CD4-positive, alpha-beta T cell treated with Interleukin-21 for 1 hour (primary cell): ENCODE results near the gene ECI1.
A peak's percentile ranks its signal among the peaks of the same experiment; 100 is the strongest.
"Not testable (repeated sequence)": the region's sequence is repeated elsewhere in the genome, so short reads cannot be mapped to it uniquely, and the experiment has no call there.

Experiments
- DNase-seq: peaks from one replicate; pipeline ENCODE4 v3.0.0-alpha.2; 2020

ECI1 gene

DNA sequence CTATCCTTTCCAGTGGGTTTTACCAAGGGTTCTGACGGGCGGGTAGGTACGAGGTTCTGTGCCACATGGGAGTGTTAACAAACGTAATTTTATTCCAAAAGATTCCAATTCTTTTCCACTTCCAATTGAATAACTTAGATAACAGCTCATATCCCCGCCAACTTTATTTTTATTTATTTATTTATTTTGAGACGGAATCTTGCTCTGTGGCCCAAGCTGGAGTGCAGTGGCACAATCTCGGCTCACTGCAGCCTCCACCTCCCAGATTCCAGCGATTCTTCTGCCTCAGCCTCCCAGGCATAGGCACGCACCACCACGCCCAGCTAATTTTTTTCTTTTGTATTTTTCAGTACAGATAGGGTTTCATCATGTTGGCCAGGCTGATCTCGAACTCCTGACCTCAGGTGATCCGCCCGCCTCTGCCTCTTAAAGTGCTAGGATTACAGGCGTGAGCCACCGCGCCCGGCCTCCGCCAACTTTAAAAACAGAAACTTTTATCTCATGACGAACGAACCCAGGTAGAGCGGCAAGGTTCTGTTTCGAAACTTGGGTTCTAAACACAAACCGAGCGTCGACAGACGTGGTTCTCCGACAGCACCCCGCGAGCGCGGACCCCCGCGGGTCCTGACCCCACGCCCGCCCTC is 613 bp downstream of the ECI1 start:
- peak; percentile 54 for DNase-seq

DNA sequence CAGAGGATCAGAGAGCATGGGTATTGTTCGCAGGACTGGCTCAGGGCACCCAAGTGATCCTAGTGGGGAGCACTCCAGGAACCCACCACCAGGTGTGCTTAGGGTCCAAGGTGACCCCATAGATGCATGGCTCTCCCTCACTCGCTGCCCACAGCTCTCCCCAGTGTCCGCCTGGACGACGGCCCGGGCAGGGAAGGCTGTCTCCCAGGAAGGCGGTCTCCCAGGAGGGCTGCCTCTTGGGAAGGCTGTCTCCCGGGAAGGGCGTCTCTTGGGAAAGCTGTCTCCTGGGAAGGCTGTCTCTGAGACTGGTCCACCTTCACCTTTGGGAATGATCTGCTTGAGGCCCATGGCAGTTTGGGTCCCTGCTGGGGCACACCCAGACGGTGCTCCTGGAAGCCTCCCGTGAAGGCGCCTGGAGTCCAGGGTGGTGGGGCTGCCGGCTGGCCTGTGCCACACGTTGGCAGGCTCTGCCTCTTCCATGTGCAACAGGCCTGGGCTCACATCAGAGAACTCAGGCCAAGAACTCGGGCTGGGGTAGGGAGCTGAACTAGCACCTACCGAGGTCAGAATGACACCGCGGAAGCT is 5.0 kb downstream of the ECI1 start:
- no peak for DNase-seq

DNA sequence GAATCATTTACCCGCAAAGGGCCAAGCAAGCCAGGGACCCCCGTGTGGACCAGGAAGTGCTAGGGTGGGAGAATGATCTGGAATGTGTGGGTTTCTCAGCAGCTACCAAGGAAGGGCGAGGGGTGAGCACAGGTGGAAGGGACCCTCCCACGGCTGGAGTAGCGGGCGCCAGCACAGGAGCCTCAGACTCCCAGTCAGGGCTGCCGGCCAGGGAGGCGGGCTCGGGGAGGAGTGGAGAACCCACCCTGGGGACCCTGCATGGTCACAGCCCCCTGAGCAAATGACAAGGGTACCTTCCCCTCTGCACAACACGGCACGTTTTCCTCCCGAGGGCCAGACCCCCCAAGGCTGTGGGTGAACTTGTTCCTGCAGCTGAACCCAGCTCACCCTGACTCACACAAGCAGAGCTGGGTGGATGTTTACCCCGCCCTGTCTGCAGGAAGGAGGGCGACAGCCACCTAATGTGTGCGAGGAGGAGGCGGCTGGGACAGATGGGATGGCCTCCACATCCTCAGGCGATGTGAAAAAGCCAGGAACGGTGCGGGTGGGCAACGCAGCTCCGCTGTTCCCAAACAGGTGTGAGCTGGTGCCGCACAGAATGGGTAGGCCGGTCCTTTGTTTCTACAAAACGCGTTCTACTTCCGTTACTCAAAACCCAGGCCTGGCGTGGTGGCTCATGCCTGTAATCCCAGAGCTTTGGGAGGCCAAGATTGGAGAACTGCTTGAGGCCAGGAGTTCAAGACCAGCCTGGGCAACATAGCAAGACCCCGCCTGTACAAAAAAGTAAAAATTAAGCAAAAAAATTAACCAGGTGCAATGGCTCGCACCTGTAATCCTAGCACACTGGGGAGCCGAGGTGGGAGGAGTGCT is 6.2 kb downstream of the ECI1 start:
- DNase-seq = no peak

DNA sequence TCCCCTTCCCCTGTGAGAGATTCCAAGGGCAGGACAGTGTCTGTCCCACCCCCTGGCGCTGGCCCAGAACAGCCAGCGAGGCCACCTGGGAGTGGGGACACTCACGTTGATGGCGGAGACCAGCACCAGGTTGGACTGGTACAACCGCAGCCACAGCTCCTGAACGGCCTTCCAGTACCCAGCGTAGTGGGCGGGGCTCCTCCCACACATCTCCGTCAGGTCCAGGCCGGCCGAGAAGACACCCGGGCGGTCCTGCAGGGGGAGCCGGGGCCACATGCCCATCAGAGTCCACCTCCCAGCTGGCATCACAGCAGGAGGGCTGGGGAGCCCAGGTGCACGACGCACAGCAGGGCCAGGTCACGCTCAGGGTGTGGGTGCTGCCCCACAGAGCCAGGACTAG is 7.1 kb downstream of the ECI1 start:
- no peak for DNase-seq

DNA sequence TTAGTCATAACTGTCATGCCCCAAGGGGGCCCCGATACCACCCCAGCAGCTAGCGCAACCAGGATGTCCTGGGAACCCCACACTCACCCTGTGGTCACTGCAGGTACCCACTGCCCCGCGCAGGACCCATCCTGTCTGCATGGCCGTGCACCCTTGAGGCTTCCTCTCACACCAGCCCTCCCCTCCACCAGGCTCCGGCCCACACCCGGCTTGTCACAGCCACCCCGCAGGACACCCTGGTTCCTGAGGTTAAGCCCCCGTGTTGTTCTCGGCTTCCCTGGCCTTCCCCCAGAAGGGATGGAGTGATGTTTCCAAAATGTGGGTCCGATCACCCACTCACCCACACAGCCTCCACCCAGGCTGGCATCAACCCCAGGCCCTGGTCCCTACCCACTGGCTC is 7.6 kb downstream of the ECI1 start:
- DNase-seq = no peak

DNA sequence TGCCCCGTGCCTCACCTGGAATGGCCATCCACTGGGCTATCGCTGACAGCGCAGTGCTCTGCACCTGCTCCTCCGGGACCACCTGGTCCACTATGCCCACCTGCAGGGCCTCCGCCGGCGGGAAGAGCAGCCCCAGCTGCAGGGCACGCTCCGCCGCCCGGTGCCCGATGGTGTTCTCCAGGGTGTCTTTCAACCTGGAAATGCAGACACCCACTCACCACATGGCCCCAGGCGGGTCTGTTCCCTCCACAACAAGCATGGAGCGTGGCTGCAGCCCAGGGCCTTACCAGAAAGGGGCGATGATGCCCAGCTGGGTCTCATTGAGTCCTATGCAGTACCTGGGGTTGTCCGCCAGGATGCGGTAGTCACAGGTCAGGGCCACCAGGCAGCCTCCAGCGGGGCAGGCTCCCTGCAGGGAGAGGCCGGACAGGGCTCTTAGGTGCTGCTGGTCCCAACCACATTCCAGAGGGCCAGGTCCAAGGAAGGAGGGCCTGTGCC is 8.3 kb downstream of the ECI1 start:
- DNase-seq = no peak

DNA sequence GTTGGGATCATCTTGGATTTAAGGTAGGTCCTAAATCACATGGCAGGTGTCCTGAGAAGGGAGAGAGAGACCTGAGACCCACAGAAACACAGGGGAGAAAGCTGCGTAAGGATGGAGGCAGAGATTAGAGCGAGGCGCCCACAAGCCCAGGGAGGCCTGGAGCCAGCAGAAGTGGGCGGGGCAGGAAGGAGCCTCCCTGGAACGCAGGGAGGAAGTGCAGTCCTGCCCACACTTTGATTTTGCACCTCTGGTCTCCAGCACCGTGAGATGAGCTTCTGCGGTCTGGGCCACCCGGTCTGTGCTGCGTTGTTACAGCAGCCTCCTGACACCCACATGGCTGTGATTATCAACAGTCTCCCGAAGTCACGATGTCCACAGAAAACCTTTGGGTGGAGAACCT is 8.8 kb downstream of the ECI1 start:
- DNase-seq = no peak

DNA sequence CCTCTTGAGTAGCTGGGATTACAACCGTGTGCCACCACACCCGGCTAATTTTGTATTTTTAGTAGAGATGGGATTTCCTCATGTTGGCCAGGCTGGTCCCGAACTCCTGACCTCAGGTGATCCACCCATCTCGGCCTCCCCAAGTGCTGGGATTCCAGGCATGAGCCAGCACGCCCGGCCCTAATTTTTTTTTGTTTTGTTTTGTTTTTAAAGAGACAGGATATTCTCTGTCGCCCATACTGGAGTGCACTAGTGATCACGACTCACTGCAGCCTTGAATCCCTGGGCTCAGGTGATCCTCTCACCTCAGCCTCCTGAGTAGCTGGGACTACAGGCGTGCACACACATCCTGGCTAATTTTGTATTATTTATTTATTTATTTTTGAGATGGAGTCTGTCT is 11.1 kb downstream of the ECI1 start:
- DNase-seq = not testable (repeated sequence)

DNA sequence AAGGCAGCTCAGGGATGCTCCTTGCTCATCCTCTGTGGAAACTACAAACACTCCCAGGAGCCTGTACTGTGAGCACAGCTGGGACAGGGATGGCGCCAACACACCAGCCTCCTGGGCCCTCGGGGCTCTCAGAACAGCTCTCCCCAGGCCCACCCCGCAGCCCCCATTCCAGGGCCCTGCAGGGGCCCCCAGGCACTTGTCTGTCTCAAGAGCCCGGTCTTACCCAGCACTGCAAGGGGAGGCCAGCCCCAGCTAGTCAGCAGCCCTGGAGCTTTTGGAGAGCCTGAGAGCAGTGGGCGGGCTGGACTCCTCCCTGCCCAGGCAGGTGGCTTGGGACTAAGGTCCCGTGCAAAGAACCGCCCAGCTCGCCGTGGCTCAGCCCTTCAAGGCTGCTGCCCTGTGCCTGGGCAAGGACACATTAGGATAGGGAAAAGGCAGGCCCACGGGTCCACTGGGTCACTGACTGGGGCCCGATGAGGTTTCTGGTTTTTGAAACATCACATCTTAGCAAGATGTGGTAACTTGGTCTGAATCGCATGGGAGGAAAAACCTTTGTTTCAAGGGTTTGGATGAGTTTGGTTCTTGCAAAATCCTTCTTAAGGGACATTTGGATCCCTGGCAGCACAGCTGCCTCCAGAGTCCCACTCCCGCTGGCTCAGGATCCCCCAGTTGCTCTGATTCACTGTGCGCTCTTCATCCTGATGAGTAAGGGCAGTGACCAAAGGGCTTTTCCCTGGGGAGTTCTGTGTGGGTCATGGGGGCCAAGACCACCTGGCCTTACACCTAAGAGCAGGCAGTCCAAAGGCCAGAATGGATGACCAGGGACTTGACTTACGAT is 12.3 kb downstream of the ECI1 start:
- DNase-seq = no peak

DNA sequence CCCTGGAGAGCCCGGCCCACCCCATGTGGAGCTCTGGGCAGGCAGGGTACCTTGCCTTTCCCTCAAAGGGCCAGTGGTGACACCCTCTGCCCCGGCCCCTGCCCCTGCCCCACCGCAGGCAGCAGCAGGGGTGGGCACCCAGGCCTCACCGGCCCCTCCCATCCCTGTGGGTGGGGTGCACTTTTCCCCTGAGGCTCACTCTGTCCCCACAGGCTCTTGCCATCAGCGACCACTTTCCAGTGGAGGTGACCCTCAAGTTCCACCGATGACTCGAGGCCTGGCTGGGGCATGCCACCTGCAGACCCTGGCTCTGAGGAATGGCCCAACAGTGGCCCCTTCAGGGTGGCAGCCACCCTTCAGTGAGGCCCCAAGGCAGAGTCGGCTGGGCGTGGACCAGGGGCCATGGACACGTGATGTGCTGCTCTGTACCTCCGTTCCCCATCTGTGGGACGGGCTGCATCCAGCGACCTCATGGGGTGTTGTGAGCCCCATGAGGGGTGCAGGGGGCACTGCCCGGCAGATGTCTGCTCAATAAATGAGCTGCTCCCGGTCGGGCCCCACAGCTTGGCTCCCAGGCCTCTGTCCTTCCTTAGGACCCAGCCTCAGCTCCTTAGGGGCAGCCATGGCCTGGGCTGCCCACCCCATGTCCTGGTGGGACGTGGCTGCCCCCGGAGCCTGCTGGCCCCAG is 13.1 kb downstream of the ECI1 start:
- DNase-seq = no peak

DNA sequence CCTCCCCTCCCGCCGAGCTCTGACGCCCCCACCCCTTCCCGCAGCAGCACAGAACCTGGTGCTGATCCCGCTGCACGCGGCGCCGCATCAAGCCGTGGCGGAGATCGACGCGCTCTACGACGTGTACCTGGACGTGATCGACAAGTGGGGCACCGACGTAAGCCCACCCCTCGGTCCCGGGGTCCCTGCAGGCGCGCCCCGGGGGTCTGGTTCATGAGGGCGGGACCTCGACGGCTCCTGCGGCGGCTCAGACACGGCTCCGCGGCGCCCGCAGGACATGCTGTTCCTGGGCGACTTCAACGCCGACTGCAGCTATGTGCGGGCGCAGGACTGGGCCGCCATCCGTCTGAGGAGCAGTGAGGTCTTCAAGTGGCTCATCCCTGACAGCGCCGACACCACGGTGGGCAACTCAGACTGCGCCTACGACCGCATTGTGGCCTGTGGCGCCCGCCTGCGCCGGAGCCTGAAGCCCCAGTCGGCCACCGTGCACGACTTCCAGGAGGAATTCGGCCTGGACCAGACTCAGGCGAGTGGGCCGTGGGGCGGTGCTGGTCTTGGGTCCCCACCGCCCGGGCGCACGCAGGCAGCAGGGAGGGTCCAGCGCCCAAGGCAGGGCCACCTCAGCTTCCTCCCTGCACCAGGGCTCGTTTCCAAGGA is 13.8 kb downstream of the ECI1 start:
- DNase-seq = no peak

DNA sequence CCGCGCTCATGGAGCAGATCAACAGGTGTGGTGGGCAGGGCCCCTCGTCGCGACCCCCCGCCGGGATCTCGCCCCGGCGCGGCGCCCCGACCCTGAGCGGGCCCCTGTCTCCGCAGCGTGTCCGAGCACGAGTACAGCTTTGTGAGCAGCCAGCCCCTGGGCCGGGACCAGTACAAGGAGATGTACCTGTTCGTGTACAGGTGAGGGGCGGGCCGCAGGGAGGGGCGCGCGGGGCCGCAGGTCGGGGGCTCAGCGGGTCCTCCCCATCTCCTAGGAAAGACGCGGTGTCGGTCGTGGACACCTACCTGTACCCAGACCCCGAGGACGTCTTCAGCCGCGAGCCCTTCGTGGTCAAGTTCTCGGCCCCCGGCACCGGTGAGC is 14.3 kb downstream of the ECI1 start:
- no peak for DNase-seq

DNA sequence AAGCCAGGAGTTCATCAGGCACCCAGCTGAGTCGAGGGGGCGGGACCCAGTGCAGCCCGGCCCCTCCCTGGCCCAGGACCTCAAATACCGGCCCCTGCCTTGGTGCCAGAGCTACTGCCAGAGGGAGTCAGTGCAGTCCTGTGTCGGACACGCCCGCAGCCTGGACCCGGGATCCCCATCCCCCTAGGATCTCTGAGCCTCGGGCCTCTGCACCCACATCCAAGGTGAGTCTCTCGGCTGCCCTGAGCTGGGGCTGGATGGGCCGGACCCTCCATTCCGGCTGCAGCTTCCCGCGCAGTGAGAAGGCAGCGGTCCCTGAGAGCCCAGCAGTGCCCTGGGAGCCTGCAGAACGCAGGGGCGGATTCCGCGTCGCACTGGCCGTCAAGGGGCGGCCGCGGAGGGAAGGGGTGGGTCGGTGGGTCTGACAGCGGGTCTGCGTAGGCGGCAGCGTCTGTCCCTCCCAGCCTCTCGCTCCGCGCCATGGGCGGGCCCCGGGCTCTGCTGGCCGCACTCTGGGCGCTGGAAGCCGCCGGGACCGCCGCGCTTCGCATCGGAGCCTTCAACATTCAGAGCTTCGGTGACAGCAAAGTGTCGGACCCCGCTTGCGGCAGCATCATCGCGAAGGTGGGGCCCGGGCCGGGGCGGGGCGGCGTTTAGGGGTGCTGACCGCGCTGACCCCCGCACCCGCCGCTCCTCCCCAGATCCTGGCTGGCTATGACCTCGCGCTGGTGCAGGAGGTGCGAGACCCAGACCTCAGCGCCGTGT is 14.9 kb downstream of the ECI1 start, which contains the start of gene DNASE1L2:
Gene DNASE1L2, plus strand, starts transcription at position 108 of the 765 bp plus-strand sequence. Its CDS starts 373 bp downstream, at position 481.
- DNase-seq = no peak

DNA sequence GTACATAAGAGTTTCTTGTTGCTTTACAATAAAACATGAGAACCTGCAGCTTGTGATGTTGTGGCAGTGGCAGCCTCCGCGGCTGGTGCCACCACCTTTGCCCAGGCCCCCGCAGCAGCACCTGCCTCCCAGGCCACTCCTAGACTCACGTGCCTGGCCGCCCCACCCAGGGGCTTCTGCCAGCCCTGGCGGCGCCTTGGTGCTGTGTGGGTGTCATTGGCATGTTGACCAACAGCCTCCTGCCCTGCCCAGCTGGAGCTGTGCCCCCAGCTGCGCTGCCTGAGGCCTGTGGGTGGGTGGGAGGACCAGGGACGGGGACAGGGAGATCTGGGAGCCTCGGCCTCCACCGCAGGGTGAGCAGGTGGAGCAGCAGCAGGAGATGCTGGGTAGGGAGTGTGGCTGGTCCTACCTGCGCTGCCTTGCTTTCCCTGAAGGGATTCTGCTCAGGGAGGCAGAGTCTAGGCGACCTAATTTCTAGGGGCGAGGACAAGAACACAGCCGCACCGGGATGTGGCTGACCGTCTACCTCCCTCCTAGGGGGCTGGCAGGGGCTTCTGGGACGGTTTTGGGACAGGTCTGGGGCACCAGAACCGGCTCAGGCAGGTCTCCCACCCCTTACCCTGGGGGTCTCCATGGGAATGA is 15.6 kb downstream of the ECI1 start:
- DNase-seq = no peak

DNA sequence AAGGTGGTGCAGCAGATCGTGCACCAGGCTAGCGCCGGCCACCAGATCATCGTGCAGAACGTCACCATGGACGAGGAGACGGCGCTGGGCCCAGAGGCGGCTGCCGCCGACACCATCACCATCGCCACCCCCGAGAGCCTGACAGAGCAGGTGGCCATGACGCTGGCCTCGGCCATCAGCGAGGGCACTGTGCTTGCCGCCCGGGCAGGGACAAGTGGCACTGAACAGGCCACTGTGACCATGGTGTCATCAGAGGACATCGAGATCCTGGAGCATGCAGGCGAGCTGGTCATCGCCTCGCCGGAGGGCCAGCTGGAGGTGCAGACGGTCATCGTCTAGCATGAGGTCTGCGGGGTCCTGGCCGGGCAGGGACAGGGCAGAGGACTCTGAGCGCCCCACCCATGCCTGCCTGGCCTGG is 16.1 kb downstream of the ECI1 start:
- DNase-seq = no peak

DNA sequence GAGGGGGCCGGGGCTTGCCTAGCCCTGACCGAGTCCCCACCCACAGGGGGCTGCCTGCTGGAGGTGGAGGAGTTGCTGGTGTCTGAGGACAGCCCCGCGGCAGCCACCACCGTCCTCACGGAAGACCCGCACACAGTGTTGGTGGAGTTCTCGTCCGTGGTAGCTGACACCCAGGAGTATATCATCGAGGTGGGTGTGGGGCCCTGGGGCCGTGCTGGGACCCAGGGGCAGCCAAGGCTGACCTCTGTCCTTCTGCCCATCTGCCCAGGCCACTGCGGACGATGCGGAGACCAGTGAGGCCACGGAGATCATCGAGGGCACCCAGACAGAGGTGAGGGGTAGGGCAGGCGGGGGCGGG is 16.6 kb downstream of the ECI1 start:
- no peak for DNase-seq

DNA sequence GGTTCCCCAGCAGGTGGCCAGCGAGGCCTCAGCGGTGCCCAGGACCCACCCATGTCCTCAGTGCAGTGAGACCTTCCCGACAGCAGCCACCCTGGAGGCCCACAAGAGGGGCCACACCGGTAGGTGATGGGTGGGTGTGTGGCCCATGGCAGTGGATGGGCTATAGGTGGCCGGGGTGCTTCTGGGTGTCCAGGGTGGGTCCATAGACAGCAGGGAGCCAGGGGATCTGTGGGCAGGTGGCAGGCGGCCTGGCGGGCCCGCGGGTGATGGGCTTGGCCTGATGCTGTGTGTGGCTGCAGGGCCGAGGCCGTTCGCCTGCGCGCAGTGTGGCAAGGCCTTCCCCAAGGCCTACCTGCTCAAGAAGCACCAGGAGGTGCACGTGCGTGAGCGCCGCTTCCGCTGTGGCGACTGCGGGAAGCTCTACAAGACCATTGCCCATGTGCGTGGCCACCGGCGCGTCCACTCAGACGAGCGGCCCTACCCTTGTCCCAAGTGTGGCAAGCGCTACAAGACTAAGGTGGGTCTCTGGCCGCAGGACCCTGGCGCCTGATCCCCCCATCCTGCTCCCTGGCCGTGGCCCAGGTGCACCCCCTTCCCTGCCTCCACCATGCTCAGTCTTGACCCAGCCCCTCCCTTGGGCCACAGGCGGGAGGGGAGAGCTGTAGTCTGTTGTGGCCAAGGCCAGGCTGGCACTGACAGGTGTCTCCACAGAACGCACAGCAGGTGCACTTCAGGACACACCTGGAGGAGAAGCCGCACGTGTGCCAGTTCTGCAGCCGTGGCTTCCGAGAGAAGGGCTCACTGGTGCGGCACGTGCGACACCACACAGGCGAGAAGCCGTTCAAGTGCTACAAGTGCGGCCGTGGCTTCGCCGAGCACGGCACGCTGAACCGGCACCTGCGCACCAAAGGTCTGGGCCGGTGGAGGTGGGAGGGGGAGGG is 17.2 kb downstream of the ECI1 start:
- DNase-seq = no peak

DNA sequence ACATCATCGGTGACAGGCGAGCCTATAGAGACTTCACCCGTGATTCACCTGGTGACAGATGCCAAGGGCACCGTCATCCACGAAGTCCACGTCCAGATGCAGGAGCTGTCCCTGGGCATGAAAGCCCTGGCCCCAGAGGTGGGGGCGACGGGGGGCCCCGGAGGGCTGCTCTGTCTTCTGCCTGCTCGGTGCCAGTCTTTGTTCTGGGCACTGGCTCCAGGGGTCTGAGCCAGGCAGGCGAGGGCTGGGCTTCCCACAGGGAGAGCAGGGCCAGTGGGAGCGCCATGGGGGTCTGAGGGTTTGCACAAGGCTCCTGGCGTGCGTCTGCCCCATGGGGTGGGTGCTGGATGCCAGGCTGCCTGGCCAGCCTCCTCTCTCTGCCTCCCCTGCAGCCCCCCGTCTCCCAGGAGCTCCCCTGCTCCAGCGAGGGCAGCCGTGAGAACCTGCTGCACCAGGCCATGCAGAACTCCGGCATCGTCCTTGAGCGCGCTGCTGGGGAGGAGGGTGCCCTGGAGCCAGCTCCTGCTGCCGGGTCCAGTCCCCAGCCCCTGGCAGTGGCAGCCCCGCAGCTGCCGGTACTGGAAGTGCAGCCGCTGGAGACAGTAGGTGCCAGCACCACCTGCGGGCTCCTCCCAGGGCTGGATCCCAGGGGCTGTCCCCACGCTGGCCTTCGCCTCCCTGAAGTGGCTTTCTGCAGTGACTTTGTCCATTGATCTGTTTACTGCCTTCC is 18.2 kb downstream of the ECI1 start:
- DNase-seq = no peak
